ENCODE measurements around the gene ELANE.
"Not testable (repeated sequence)": the region's sequence is repeated elsewhere in the genome, so short reads cannot be mapped to it uniquely, and the experiment has no call there.

Gene ELANE

GRCh38 chr19:876780-877314, 24.7 kb downstream of the ELANE start:
- no peak for DNase-seq

- peak in 1 of 56 donors; percentile 14 for DNase-seq
These were observed 26.0 kb downstream of the ELANE start for GRCh38 chr19:877992-878660.

- DNase-seq, result peak in 8 of 56 donors; percentile 14 to 42 (median 27)
These were observed 26.9 kb downstream of the ELANE start for GRCh38 chr19:878751-879561.

GRCh38 chr19:879711-880438, 27.8 kb downstream of the ELANE start:
- DNase-seq, result peak in 1 of 56 donors; percentile 13

GRCh38 chr19:881385-882071, 29.4 kb downstream of the ELANE start:
- no peak for DNase-seq

GRCh38 chr19:882871-883497, 30.9 kb downstream of the ELANE start:
- DNase-seq, result no peak

GRCh38 chr19:883661-884211, 31.6 kb downstream of the ELANE start:
- no peak for DNase-seq

GRCh38 chr19:884420-885211, 32.5 kb downstream of the ELANE start:
- DNase-seq, result no peak

- DNase-seq, result no peak
These were observed 33.6 kb downstream of the ELANE start for GRCh38 chr19:885536-886224.

- DNase-seq, result no peak
These were observed 35.0 kb downstream of the ELANE start for GRCh38 chr19:887072-887471.

GRCh38 chr19:887599-887998, 35.5 kb downstream of the ELANE start:
- no peak for DNase-seq

GRCh38 chr19:888581-889385, 36.7 kb downstream of the ELANE start:
- no peak for DNase-seq

GRCh38 chr19:889662-890295, 37.7 kb downstream of the ELANE start:
- no peak for DNase-seq

- no peak for DNase-seq
These were observed 38.7 kb downstream of the ELANE start for GRCh38 chr19:890831-891230.

GRCh38 chr19:891421-892200, 39.5 kb downstream of the ELANE start:
- not testable (repeated sequence) for DNase-seq

GRCh38 chr19:892243-892893, 40.3 kb downstream of the ELANE start:
- DNase-seq, result peak in 3 of 56 donors; percentile 48 to 71 (median 60)

All from nucleus accumbens (tissue), 56 donors.